IPS DF 6.9 (cell line): ENCODE data around the gene CHGA.

ENCODE experiments used
- DNase-seq: peaks from one replicate; pipeline ENCODE4 v3.0.0-alpha.2; 2013; ENCODE audit warnings: low read depth, low spot score
- H3K27ac ChIP-seq: one replicate; pipeline ENCODE4 v1.5.1; 2013; ENCODE audit warnings: low read length, control low read depth
- H3K27me3 ChIP-seq: 2 replicates; pipeline ENCODE4 v1.6.1; 2013; ENCODE audit warnings: mild to moderate bottlenecking, low read length; ENCODE audit not compliant: control insufficient read depth, insufficient read depth
- H3K36me3 ChIP-seq: 2 replicates; pipeline ENCODE4 v1.6.1; 2013; ENCODE audit warnings: low read length; ENCODE audit not compliant: control insufficient read depth, insufficient read depth
- H3K4me1 ChIP-seq: 2 replicates; pipeline ENCODE4 v1.6.1; 2013; ENCODE audit warnings: low read length; ENCODE audit not compliant: control insufficient read depth, insufficient read depth
- H3K4me3 ChIP-seq: 2 replicates; pipeline ENCODE4 v1.5.1; 2013; ENCODE audit warnings: mild to moderate bottlenecking, low read length
- H3K9me3 ChIP-seq: 2 replicates; pipeline ENCODE4 v1.6.1; 2013; ENCODE audit warnings: low read length, inconsistent platforms; ENCODE audit not compliant: control insufficient read depth, insufficient read depth
- WGBS: extraction: QIAGEN DNeasy Blood & Tissue Kit; methylation state at CpG from one replicate; pipeline ENCODE4 v1.1.7; 2013; ENCODE audit warnings: mixed read lengths, missing lambda C conversion rate; ENCODE audit not compliant: insufficient read length, insufficient coverage; 5-methylcytosine and 5-hydroxymethylcytosine counted together

CHGA gene

GRCh38 chr14:92938235-92938875 is 15.4 kb downstream of the CHGA start:
- H3K36me3 ChIP-seq: peaks cover 2% of the 10 kb centered on the region; the same call in 1 of the 2 replicates
- no CpG with 5 or more reads among the region's 9 CpGs for WGBS
- no peak for DNase-seq
- no peaks in the 10 kb centered on the region; the same call in 1 of the 2 replicates for H3K4me1 ChIP-seq
- H3K4me3 ChIP-seq: no peak overlapping the region
- H3K27ac ChIP-seq: no peak overlapping the region
- no peaks in the 10 kb centered on the region for H3K9me3 ChIP-seq
- no peaks in the 10 kb centered on the region for H3K27me3 ChIP-seq

GRCh38 chr14:92938890-92939671 is 16.1 kb downstream of the CHGA start:
- WGBS: no CpG with 5 or more reads among the region's 27 CpGs
- H3K4me1 ChIP-seq: no peaks in the 10 kb centered on the region; the same call in 1 of the 2 replicates
- H3K36me3 ChIP-seq: peaks cover 5% of the 10 kb centered on the region; the same call in 1 of the 2 replicates
- H3K27me3 ChIP-seq: no peaks in the 10 kb centered on the region
- H3K4me3 ChIP-seq: no peak overlapping the region
- H3K9me3 ChIP-seq: no peaks in the 10 kb centered on the region
- DNase-seq: no peak
- no peak overlapping the region for H3K27ac ChIP-seq

DNA sequence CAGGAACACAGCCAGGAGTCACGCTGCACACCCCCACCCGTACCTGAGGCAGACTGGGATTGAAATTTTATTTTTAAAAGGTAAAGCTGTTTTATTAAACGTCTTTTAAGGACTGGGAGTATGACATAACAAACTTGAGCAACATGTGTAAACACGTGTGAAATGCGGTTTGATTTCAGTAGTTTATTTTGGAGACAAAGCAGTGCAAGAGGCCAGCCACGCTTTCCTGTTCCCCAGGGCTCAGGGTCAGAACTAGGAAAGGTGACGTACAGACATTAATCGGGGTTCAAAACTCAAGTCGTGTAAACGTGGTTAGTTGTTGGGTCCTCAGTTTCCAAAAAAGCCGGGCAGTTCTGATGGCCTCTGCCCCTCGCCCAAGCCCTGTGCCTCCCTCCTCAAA is 16.7 kb downstream of the CHGA start:
- Histone ChIP-seq H3K27ac (no peak overlapping the region), H3K4me1 (no peaks in the 10 kb centered on the region; the same call in 1 of the 2 replicates), H3K36me3 (peaks cover 5% of the 10 kb centered on the region; the same call in 1 of the 2 replicates), H3K4me3 (no peak overlapping the region), H3K27me3 (no peaks in the 10 kb centered on the region), H3K9me3 (no peaks in the 10 kb centered on the region)
- WGBS: no CpG with 5 or more reads among the region's 12 CpGs
- DNase-seq: no peak

DNA sequence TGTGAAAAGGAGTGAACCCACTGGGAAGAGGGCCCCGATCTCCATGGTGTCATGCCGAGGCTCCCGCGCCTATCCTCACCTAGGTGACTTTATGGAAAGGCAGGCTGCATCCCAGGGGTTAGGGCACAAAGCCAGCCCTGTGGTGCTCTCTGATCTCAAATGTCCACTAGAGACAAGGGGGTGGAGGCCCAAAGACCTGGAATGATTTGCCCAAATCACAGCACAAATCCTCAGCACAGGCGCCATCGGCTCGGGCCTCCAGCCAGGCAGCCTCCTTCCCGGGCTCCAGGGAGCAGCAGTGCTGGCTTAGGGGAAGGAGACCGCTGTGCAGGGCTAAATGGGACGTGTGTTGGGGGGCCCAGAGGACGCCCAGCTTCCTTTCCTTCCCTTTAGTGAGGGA is 17.6 kb downstream of the CHGA start:
- no CpG with 5 or more reads among the region's 11 CpGs for WGBS
- H3K27ac ChIP-seq: no peak overlapping the region
- no peaks in the 10 kb centered on the region; the same call in 1 of the 2 replicates for H3K4me1 ChIP-seq
- no peak overlapping the region for H3K4me3 ChIP-seq
- H3K27me3 ChIP-seq: no peaks in the 10 kb centered on the region
- peaks cover 5% of the 10 kb centered on the region; the same call in 1 of the 2 replicates for H3K36me3 ChIP-seq
- H3K9me3 ChIP-seq: no peaks in the 10 kb centered on the region
- no peak for DNase-seq

DNA sequence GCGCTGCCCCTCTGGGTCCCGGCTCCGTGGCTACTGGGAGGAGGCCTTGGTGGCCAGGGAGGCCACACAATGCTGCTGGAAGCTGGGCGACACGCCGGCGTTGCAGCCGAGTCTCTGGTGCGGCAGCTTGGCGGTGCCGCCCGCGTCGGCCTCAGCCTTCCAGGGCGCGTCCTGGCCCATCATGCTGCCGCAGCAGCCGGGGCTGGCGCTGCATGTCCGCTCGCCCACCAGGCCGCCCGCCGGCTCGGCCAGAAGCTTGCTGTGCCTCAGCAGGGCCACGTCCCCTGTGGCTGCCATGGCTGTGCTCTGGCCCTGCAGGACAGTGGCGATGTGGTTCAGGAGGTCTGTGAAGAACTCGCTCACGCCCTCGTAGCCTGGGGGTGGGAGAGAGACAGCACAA is 18.6 kb downstream of the CHGA start:
- H3K4me3 ChIP-seq: no peak overlapping the region
- no CpG with 5 or more reads among the region's 30 CpGs for WGBS
- no peaks in the 10 kb centered on the region for H3K9me3 ChIP-seq
- H3K27me3 ChIP-seq: no peaks in the 10 kb centered on the region
- no peak overlapping the region for H3K27ac ChIP-seq
- H3K36me3 ChIP-seq: peaks cover 11% of the 10 kb centered on the region
- no peaks in the 10 kb centered on the region; the same call in 1 of the 2 replicates for H3K4me1 ChIP-seq
- DNase-seq: no peak

DNA sequence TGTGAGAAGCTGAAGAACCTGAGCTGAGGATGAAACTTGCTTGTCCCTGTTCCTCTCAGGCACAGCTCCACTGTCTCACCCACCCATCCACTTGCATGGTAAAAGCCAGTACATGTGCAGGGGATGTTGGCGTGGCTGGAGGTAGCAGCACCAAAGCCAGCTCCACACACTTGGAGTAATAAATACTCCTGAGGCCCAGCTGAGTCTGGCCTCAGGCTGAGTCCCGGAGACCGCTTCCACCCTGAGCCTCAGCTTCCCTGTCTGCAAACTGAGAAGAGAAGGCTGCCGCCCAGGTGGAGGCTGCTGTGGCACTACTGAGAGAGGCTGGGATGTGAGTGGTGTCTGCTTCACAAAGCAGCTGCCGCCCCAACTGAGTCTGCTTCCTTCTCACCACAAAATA is 19.2 kb downstream of the CHGA start:
- peaks cover 11% of the 10 kb centered on the region for H3K36me3 ChIP-seq
- no peaks in the 10 kb centered on the region; the same call in 1 of the 2 replicates for H3K4me1 ChIP-seq
- WGBS: no CpG with 5 or more reads among the region's 5 CpGs

DNA sequence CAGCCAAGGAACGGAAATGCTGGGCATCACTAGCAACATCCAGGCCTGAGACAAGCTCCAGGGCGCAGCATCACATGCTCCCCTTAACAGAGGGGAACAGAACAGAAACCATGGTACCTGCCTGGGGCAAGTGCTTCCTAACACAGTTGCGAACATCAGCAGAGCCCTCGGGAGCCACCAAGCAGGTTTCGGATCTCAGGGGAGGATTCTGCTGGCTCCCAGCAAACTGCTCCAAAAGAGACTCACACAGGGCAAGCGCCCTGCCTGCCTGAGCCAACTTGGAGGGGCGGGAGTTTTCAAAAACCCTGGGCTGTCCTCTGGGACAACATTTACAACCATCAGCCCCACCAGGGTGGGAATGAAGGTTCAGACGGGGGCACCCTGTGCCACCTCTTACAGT is 19.6 kb downstream of the CHGA start:
- H3K27me3 ChIP-seq: no peaks in the 10 kb centered on the region
- H3K9me3 ChIP-seq: no peaks in the 10 kb centered on the region
- H3K36me3 ChIP-seq: peaks cover 11% of the 10 kb centered on the region
- DNase-seq: no peak
- H3K4me3 ChIP-seq: no peak overlapping the region
- no CpG with 5 or more reads among the region's 8 CpGs for WGBS
- no peak overlapping the region for H3K27ac ChIP-seq
- H3K4me1 ChIP-seq: no peaks in the 10 kb centered on the region; the same call in 1 of the 2 replicates

More for the DNA sequence above, 19.2 kb downstream of the CHGA start:
- Histone ChIP-seq H3K9me3 (no peaks in the 10 kb centered on the region), H3K27ac (no peak overlapping the region), H3K4me3 (no peak overlapping the region), H3K27me3 (no peaks in the 10 kb centered on the region)
- DNase-seq: no peak

DNA sequence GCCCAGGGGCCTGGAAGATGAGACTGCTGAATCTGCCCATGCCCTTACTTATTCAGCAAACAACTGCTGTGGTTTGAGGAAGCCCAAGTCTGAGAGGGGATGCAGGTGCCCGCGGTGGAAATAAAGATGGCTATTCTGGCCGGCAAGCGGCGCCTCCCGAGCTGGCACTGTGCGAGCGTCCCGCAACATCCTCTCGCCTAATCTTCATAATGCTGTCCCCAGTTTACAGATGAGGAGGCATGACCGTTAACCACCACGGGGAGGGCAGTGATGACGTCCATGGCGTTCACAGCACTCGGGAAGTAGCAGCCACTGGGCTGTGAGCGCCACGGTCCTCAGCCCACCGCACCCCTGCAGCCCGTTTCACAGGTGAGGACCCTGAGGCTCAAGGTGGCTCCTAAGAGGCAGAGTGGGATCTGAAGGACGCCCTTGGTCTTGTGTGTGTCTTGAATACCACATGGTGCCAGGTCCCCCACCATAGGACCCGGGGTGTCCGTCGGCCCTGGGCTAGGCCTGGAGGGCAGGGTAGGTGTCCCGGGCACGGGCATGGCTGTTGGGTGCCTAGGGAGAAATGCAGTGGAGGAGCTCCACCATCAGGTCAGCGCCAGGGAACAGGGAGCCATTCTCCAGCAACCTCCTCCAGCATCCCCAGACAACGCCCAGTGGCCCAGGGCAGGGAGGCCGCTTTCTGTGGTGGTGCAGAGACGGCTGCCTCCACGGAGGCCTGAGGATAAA is 20.2 kb downstream of the CHGA start:
- no peak overlapping the region for H3K27ac ChIP-seq
- no peaks in the 10 kb centered on the region for H3K9me3 ChIP-seq
- no peaks in the 10 kb centered on the region for H3K27me3 ChIP-seq
- H3K4me1 ChIP-seq: no peaks in the 10 kb centered on the region; the same call in 1 of the 2 replicates
- no peak for DNase-seq
- H3K36me3 ChIP-seq: peaks cover 11% of the 10 kb centered on the region
- no peak overlapping the region for H3K4me3 ChIP-seq
- WGBS: no CpG with 5 or more reads among the region's 30 CpGs

DNA sequence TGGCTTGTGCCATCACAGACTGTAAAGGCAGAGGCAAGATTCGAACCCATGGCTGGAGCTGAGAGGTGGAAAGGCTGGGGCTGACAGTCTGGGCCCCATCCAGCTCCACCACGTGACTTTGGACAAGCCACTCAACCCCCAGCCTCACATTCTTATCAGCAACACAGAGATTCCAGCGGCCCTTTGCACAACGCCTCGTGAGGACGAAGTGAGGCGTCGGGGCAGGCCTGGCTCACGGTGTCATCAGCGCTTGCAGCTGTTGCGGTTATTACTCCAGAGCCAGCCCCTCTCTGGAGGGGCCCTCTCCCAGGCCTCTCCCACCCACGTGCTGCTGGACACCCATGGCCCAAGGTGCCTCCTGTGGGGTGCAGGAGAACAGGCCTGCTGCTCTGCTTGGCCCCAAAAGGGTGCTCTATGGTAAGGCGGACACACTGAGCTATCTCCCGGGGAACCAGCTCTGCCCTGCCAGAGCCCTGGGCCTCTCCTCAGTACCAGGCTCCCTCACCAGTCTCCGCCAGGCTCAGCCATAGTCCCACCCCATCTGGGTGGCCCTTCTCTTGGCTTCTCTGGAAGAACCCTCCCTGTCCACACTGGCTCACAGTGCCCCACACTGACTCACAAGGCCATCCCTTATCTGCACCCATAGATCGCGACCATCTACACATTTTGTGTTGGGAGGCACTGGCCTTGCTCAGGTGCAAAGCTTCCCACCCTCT is 21.1 kb downstream of the CHGA start:
- Histone ChIP-seq H3K9me3 (no peaks in the 10 kb centered on the region), H3K4me3 (no peak overlapping the region), H3K36me3 (peaks cover 11% of the 10 kb centered on the region), H3K4me1 (no peaks in the 10 kb centered on the region; the same call in 1 of the 2 replicates), H3K27ac (no peak overlapping the region), H3K27me3 (no peaks in the 10 kb centered on the region)
- WGBS: no CpG with 5 or more reads among the region's 17 CpGs
- no peak for DNase-seq

DNA sequence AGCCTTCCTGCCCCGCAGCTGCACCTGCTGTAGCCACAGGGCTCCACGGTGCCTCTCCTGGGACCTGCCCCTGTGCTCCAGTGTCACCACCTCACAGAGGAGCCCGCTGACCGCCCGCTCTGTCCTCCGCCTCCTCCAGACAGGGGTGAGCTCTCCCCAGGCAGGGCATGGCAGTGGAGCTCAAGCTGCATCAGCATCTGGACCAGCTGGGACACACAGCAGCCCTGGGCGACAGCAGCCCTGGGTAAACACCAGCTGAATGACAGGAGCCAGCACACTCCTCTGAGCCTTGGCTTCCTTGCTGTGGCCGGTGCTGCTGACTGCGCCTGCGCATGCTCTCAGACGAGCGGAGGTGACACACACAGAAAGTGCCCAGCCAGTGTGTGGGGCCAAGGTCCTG is 22.0 kb downstream of the CHGA start:
- Histone ChIP-seq H3K4me1 (no peaks in the 10 kb centered on the region; the same call in 1 of the 2 replicates), H3K36me3 (peaks cover 11% of the 10 kb centered on the region), H3K27ac (no peak overlapping the region), H3K4me3 (no peak overlapping the region), H3K9me3 (no peaks in the 10 kb centered on the region), H3K27me3 (no peaks in the 10 kb centered on the region)
- WGBS: no CpG with 5 or more reads among the region's 12 CpGs
- no peak for DNase-seq
